NT2/D1 (cell line): ENCODE results near the gene ADAMTSL1.

ENCODE experiments used
- DNase-seq: peaks from one replicate; pipeline ENCODE4 v3.0.0-alpha.2; 2011; ENCODE audit warnings: low read depth, low spot score
- H3K27me3 ChIP-seq: 2 replicates; pipeline ENCODE4 v1.6.0; 2011; ENCODE audit warnings: mild to moderate bottlenecking; ENCODE audit not compliant: insufficient read length, insufficient read depth
- H3K36me3 ChIP-seq: 2 replicates; pipeline ENCODE4 v1.6.1; 2011; ENCODE audit warnings: mild to moderate bottlenecking, low read length, mixed read lengths; ENCODE audit not compliant: insufficient read depth, insufficient read length
- H3K4me1 ChIP-seq: 2 replicates; pipeline ENCODE4 v1.5.1; 2011; ENCODE audit not compliant: insufficient read depth, insufficient read length
- H3K4me3 ChIP-seq: 2 replicates; pipeline ENCODE4 v1.5.1; 2011; ENCODE audit warnings: low read depth; ENCODE audit not compliant: insufficient read length
- H3K9ac ChIP-seq: 2 replicates; pipeline ENCODE4 v1.6.0; 2011; ENCODE audit warnings: low read depth; ENCODE audit not compliant: insufficient read length
- H3K9me3 ChIP-seq: 2 replicates; pipeline ENCODE4 v1.5.1; 2011; ENCODE audit warnings: mild to moderate bottlenecking, low read length; ENCODE audit not compliant: insufficient read depth
- SUZ12 ChIP-seq: IDR thresholded peaks from 2 replicates; pipeline ENCODE4 v1.6.1; 2011; ENCODE audit not compliant: insufficient read length, insufficient read depth; ENCODE audit errors: extremely low read depth
- YY1 ChIP-seq: IDR thresholded peaks from 2 replicates; pipeline ENCODE4 v1.6.1; 2011; ENCODE audit not compliant: insufficient read length, insufficient read depth
- ZNF274 ChIP-seq: IDR thresholded peaks from 2 replicates; pipeline ENCODE4 v1.6.1; 2011; ENCODE audit warnings: mild to moderate bottlenecking, low read depth, low read length

The ADAMTSL1 gene

GRCh38 chr9:18796696-18797270 is 322.8 kb downstream of the ADAMTSL1 start:
- no peaks in the 10 kb centered on the region for H3K36me3 ChIP-seq
- H3K4me1 ChIP-seq = no peaks in the 10 kb centered on the region
- no peak overlapping the region for H3K4me3 ChIP-seq
- DNase-seq = no peak
- TF ChIP-seq ZNF274 (no peak), YY1 (no peak), SUZ12 (no peak)
- no peaks in the 10 kb centered on the region for H3K9me3 ChIP-seq
- no peak overlapping the region for H3K9ac ChIP-seq
- H3K27me3 ChIP-seq = no peaks in the 10 kb centered on the region

DNA sequence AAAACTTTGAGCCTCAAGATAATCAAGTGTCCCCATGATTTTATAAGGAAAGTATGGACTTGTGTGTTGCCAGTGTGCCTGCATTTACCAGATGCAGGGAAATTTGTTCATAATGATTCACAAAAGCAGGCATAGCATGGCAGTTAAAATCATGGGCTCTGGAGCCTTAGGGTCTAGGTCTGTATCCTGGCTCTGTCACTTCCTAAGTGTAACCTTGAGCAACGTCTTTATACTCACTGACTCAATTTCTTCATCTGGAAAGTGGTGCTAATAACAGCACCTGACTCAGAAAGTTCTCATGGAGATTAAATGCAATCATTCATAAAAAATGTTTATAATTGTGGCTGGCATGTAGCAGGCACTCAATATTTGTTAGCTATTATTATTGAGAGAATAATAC is 324.2 kb downstream of the ADAMTSL1 start:
- Histone ChIP-seq H3K27me3 (no peaks in the 10 kb centered on the region), H3K36me3 (no peaks in the 10 kb centered on the region), H3K4me1 (no peaks in the 10 kb centered on the region), H3K9me3 (no peaks in the 10 kb centered on the region), H3K9ac (no peak overlapping the region), H3K4me3 (no peak overlapping the region)
- no peak for DNase-seq
- TF ChIP-seq ZNF274 = no peak
- TF ChIP-seq YY1 = no peak
- no peak for TF ChIP-seq SUZ12

- DNase-seq = no peak
- Histone ChIP-seq H3K27me3 (no peaks in the 10 kb centered on the region), H3K9ac (no peak overlapping the region), H3K9me3 (no peaks in the 10 kb centered on the region), H3K4me1 (no peaks in the 10 kb centered on the region), H3K4me3 (no peak overlapping the region), H3K36me3 (no peaks in the 10 kb centered on the region)
- TF ChIP-seq SUZ12 = no peak
- no peak for TF ChIP-seq ZNF274
- no peak for TF ChIP-seq YY1
Observed at GRCh38 chr9:18798508-18799290, 324.7 kb downstream of the ADAMTSL1 start.

GRCh38 chr9:18799428-18799827 is 325.5 kb downstream of the ADAMTSL1 start:
- no peaks in the 10 kb centered on the region for H3K4me1 ChIP-seq
- TF ChIP-seq SUZ12 (no peak), YY1 (no peak), ZNF274 (no peak)
- H3K9ac ChIP-seq = no peak overlapping the region
- H3K27me3 ChIP-seq = no peaks in the 10 kb centered on the region
- H3K4me3 ChIP-seq = no peak overlapping the region
- no peak for DNase-seq
- no peaks in the 10 kb centered on the region for H3K36me3 ChIP-seq
- no peaks in the 10 kb centered on the region for H3K9me3 ChIP-seq

GRCh38 chr9:18800579-18800978 is 326.6 kb downstream of the ADAMTSL1 start:
- DNase-seq = no peak
- Histone ChIP-seq H3K27me3 (no peaks in the 10 kb centered on the region), H3K4me1 (no peaks in the 10 kb centered on the region)

DNA sequence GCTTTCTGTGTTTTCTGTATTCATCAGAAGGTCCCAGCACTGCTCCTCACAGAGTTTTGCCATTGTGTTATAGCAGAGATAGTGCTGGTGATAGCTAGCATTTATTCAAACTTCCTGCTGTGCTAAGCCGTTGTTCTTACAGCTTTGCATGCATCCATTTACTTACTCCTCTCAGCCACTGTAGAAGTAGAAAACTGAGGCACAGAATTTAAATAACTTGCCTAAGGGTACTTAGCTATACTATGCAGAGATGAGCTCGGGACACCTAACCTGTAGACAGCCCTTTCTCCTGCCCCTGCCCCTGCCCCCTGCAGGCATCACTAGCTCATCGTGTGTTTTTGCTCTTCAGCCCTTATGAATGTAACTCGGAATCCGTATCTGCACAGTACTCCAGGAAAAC is 331.4 kb downstream of the ADAMTSL1 start:
- no peaks in the 10 kb centered on the region for H3K4me1 ChIP-seq
- no peaks in the 10 kb centered on the region for H3K36me3 ChIP-seq
- no peaks in the 10 kb centered on the region for H3K9me3 ChIP-seq
- no peak overlapping the region for H3K9ac ChIP-seq
- no peak for DNase-seq
- no peak overlapping the region for H3K4me3 ChIP-seq
- no peaks in the 10 kb centered on the region for H3K27me3 ChIP-seq
- no peak for TF ChIP-seq ZNF274
- TF ChIP-seq SUZ12 = no peak
- TF ChIP-seq YY1 = no peak

More at GRCh38 chr9:18800579-18800978, 326.6 kb downstream of the ADAMTSL1 start:
- H3K9ac ChIP-seq = no peak overlapping the region
- TF ChIP-seq SUZ12 = no peak
- no peaks in the 10 kb centered on the region for H3K36me3 ChIP-seq
- H3K9me3 ChIP-seq = no peaks in the 10 kb centered on the region
- no peak overlapping the region for H3K4me3 ChIP-seq

DNA sequence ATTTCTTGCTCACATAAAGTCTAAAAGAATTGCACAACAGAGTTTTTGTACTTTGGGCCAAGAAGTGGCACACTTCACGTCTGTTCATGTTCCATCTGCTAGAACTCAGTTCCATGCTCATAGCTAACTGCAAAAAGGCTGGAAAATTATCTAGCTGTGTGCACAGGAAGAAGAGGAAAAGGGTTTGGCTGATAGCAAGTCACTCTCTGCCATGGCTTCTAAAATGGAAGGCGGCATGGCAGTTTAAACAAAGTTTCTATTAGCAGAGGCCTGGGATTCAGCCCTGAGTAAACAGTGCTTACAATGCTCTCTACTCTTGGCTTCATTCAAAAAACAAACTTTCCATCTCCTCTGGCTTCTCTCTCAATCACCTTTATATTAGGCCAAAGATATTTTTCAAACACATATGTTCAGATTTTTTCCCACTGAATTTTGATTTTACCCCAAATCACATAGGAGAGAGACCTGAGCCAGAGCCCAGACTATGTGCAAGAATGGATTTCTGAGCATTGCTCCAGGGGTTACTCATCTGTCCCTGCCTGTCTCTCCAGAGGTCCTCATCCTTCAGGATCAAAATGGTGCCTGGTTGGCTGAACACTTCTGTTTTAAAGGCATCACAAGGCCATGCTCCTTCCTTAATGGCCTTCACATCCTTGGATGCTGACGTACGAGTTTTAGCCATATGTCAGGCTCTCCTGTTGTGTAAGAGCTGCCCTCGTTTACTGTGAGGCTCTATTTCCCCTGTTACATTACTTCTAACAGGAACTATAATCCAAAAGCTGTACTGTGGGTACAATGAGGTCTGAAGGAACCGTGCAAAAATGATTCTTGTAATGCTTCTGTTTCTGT is 332.5 kb downstream of the ADAMTSL1 start:
- Histone ChIP-seq H3K9ac (no peak overlapping the region), H3K9me3 (no peaks in the 10 kb centered on the region), H3K36me3 (no peaks in the 10 kb centered on the region), H3K4me1 (no peaks in the 10 kb centered on the region), H3K27me3 (no peaks in the 10 kb centered on the region), H3K4me3 (no peak overlapping the region)
- no peak for TF ChIP-seq ZNF274
- no peak for TF ChIP-seq SUZ12
- TF ChIP-seq YY1 = no peak
- DNase-seq = no peak
